GM23338 (cell line): ENCODE measurements around the gene POLR3A. TPM values are rescaled to one million over a fixed set of nuclear protein-coding genes. Genes with fewer than 3 reads are reported as not detected.

Source experiments
- ATAC-seq: fragments of 200-7000 bp; cut with Tn5 transposase; 3 replicates; pipeline ENCODE4 v1.9.1; 2020
- DNase-seq: peaks from one replicate; pipeline ENCODE4 v3.0.0-alpha.2; 2015; ENCODE audit warnings: low spot score
- H2AFZ ChIP-seq: fragments of 200-600 bp; sonication (generic); 2 replicates; pipeline ENCODE4 v1.8.0; 2016; ENCODE audit warnings: antibody characterized with exemption, mild to moderate bottlenecking, moderate library complexity
- H3F3A ChIP-seq: fragments of 200-600 bp; sonication (generic); replicated peaks from 2 replicates; pipeline ENCODE4 v1.8.0; 2017; ENCODE audit warnings: antibody characterized with exemption, mixed run types, low read depth
- H3K27ac ChIP-seq: fragments of 200-600 bp; sonication (generic); 2 replicates; pipeline ENCODE4 v1.6.1; 2016; ENCODE audit warnings: low read depth
- H3K27me3 ChIP-seq: fragments of 200-600 bp; sonication (generic); 2 replicates; pipeline ENCODE4 v1.8.0; 2016; ENCODE audit warnings: mild to moderate bottlenecking, mixed run types, moderate library complexity; ENCODE audit not compliant: insufficient read depth
- H3K36me3 ChIP-seq: fragments of 200-600 bp; sonication (generic); 2 replicates; pipeline ENCODE4 v1.8.0; 2016; ENCODE audit warnings: mild to moderate bottlenecking; ENCODE audit not compliant: insufficient read depth
- H3K4me1 ChIP-seq: fragments of 200-600 bp; sonication (generic); 2 replicates; pipeline ENCODE4 v1.8.0; 2016; ENCODE audit warnings: mild to moderate bottlenecking, moderate library complexity; ENCODE audit not compliant: insufficient read depth
- H3K4me2 ChIP-seq: fragments of 200-600 bp; sonication (generic); 2 replicates; pipeline ENCODE4 v1.7.1; 2017; ENCODE audit warnings: mixed run types
- H3K4me3 ChIP-seq: fragments of 200-600 bp; sonication (generic); 2 replicates; pipeline ENCODE4 v1.6.1; 2016; ENCODE audit warnings: mixed run types
- H3K79me2 ChIP-seq: fragments of 200-600 bp; sonication (generic); replicated peaks from 2 replicates; pipeline ENCODE4 v1.8.0; 2017; ENCODE audit warnings: mild to moderate bottlenecking; ENCODE audit not compliant: insufficient read depth
- H3K9me2 ChIP-seq: fragments of 200-600 bp; sonication (generic); 2 replicates; pipeline ENCODE4 v1.8.0; 2017; ENCODE audit not compliant: insufficient read depth
- H4K20me1 ChIP-seq: fragments of 200-600 bp; sonication (generic); replicated peaks from 2 replicates; pipeline ENCODE4 v1.8.0; 2017; ENCODE audit warnings: mild to moderate bottlenecking; ENCODE audit not compliant: insufficient read depth
- H3K27ac Mint-ChIP-seq: 2 replicates; pipeline ENCODE4 v1.8.0; 2020; ENCODE audit warnings: inconsistent platforms, mild to moderate bottlenecking, moderate library complexity, mixed read lengths
- H3K27me3 Mint-ChIP-seq: 3 replicates; pipeline ENCODE4 v1.8.0; 2022; ENCODE audit warnings: low read depth, mild to moderate bottlenecking, moderate library complexity, mixed read lengths, inconsistent platforms; ENCODE audit not compliant: insufficient read depth, poor library complexity
- H3K36me3 Mint-ChIP-seq: 3 replicates; pipeline ENCODE4 v1.8.0; 2021; ENCODE audit warnings: low read depth, mild to moderate bottlenecking, inconsistent platforms, moderate library complexity, mixed read lengths
- H3K4me1 Mint-ChIP-seq: 3 replicates; pipeline ENCODE4 v1.8.0; 2020; ENCODE audit warnings: mild to moderate bottlenecking, inconsistent platforms, mixed read lengths
- H3K4me3 Mint-ChIP-seq: 3 replicates; pipeline ENCODE4 v1.8.0; 2021; ENCODE audit warnings: moderate library complexity, mild to moderate bottlenecking, inconsistent platforms, mixed read lengths
- H3K9me3 Mint-ChIP-seq: 3 replicates; pipeline ENCODE4 v1.8.0; 2020; ENCODE audit warnings: moderate library complexity, mild to moderate bottlenecking, inconsistent platforms, mixed read lengths
- CREB1 ChIP-seq: fragments of 250-450 bp; sonication (Bioruptor Pico); IDR thresholded peaks from 2 replicates; pipeline ENCODE4 v1.5.0; 2020; ENCODE audit warnings: low read depth, mild to moderate bottlenecking, moderate library complexity
- CTCF ChIP-seq, 2 experiments: fragments of 200-600 bp in 1 of 2; sonication (generic) in 1 of 2; conservative IDR thresholded peaks; 2 replicates each; pipeline versions ENCODE4 v1.5.1 to v1.6.1; 2016 to 2017; ENCODE audit warnings: antibody characterized with exemption in 2 of 2, low read depth in 2 of 2, mild to moderate bottlenecking in 2 of 2, moderate library complexity in 1 of 2
- ETS1 ChIP-seq: IDR thresholded peaks from 2 replicates; pipeline ENCODE4 v1.6.1; 2016; ENCODE audit warnings: antibody characterized with exemption
- EZH2 ChIP-seq: fragments of 200-600 bp; sonication (generic); IDR thresholded peaks from one replicate; pipeline ENCODE4 v1.8.0; 2017; ENCODE audit warnings: antibody characterized with exemption, mild to moderate bottlenecking, low read depth; ENCODE audit not compliant: unreplicated experiment
- EZH2phosphoT487 ChIP-seq: fragments of 200-600 bp; sonication (generic); IDR thresholded peaks from one replicate; pipeline ENCODE4 v1.8.1; 2018; ENCODE audit warnings: antibody characterized with exemption; ENCODE audit not compliant: unreplicated experiment
- JUNB ChIP-seq: IDR thresholded peaks from one replicate; pipeline ENCODE4 v1.6.1; 2016; ENCODE audit warnings: antibody characterized with exemption; ENCODE audit not compliant: unreplicated experiment
- NANOG ChIP-seq: IDR thresholded peaks from 2 replicates; pipeline ENCODE4 v1.6.1; 2016; ENCODE audit warnings: antibody characterized with exemption, borderline replicate concordance
- POLR2AphosphoS5 ChIP-seq: IDR thresholded peaks from 2 replicates; pipeline ENCODE4 v1.6.1; 2016; ENCODE audit warnings: antibody characterized with exemption, low read depth
- REST ChIP-seq: IDR thresholded peaks from one replicate; pipeline ENCODE4 v1.6.1; 2018; ENCODE audit warnings: antibody characterized with exemption; ENCODE audit not compliant: unreplicated experiment
- STAT1 ChIP-seq: IDR thresholded peaks from one replicate; pipeline ENCODE4 v1.6.1; 2016; ENCODE audit warnings: antibody characterized with exemption; ENCODE audit not compliant: unreplicated experiment
- ZNF114 ChIP-seq: fragments of 250-450 bp; sonication (Bioruptor Pico); IDR thresholded peaks from 2 replicates; pipeline ENCODE4 v1.5.0; 2020; ENCODE audit warnings: mild to moderate bottlenecking, moderate library complexity
- ZNF331 ChIP-seq: fragments of 250-450 bp; sonication (Bioruptor Pico); IDR thresholded peaks from 2 replicates; pipeline ENCODE4 v1.5.0; 2020; ENCODE audit warnings: low read depth, mild to moderate bottlenecking, moderate library complexity
- ZNF462 ChIP-seq: fragments of 250-450 bp; sonication (Bioruptor Pico); IDR thresholded peaks from 2 replicates; pipeline ENCODE4 v1.5.0; 2020; ENCODE audit warnings: mild to moderate bottlenecking, moderate library complexity
- polyA plus RNA-seq: library from polyadenylated mRNA; unstranded; fragments of >200 nt; fragmentation: Nextera tagmentation; extraction: Ambion mirVana; gene quantifications from 2 replicates; pipeline ENCODE4 v1.2.1, GENCODE V29; 2016
- total RNA-seq: library from RNA; depleted of rRNA; stranded (reverse); fragments of >200 nt; shearing (Covaris generic); gene quantifications from 2 replicates; pipeline ENCODE4 v1.2.3, GENCODE V29; 2014

The POLR3A gene
- total and polyA plus RNA-seq, 2 experiments from 2014 or later = 11.6 to 35.5 TPM

- Mint-ChIP-seq H3K4me3 (peak overlapping the region; percentile 49), H3K9me3 (peaks cover 2% of the 10 kb centered on the region; the same call in 1 of the 3 replicates), H3K36me3 (peaks cover 94% of the 10 kb centered on the region), H3K4me1 (peaks cover 71% of the 10 kb centered on the region), H3K27ac (peak overlapping the region; percentile 73), H3K27me3 (peaks cover 37% of the 10 kb centered on the region)
- Histone ChIP-seq H4K20me1 (peaks cover 83% of the 10 kb centered on the region), H3K79me2 (peaks cover 70% of the 10 kb centered on the region), H2AFZ (no peak overlapping the region), H3K4me2 (peak overlapping the region; percentile 98), H3K36me3 (peaks cover 61% of the 10 kb centered on the region), H3K9me2 (no peaks in the 10 kb centered on the region), H3K27me3 (no peaks in the 10 kb centered on the region), H3K27ac (peak overlapping the region; percentile 79), H3F3A (peaks cover 85% of the 10 kb centered on the region), H3K4me1 (peaks cover 76% of the 10 kb centered on the region), H3K4me3 (peak overlapping the region; percentile 94)
- DNase-seq = peak; percentile 26
- no peak for TF ChIP-seq NANOG
- no peak for TF ChIP-seq STAT1
- no peak for TF ChIP-seq ZNF114 (CRISPR knock-in tag)
- no peak for TF ChIP-seq EZH2phosphoT487
- no peak for TF ChIP-seq ZNF462
- no peak for TF ChIP-seq REST
- TF ChIP-seq CTCF (conservative IDR thresholded peaks at IDR 0.05; ENCODE audit: low read depth in 2 of 2) = no peak
- no peak for TF ChIP-seq EZH2
- no peak for TF ChIP-seq POLR2AphosphoS5
- no peak for TF ChIP-seq JUNB
- TF ChIP-seq ETS1 = no peak
- TF ChIP-seq CREB1 (CRISPR knock-in tag) = no peak
- TF ChIP-seq ZNF331 (CRISPR knock-in tag) = no peak
- ATAC-seq = peak; percentile 19
Measured at GRCh38 chr10:78038791-78039547, 9.7 kb upstream of the POLR3A start.
